NOMO-1 treated with DMSO at 0.1 percent for 48 hours (cell line): ENCODE measurements around the gene SLC22A24.
"Not testable (repeated sequence)": the region's sequence is repeated elsewhere in the genome, so short reads cannot be mapped to it uniquely, and the experiment has no call there.

Source experiments
- DNase-seq: peaks from one replicate; lab custom pipeline; 2025; ENCODE audit not compliant: unreplicated experiment; lab: John Stamatoyannopoulos, UW

The SLC22A24 gene, protein sequence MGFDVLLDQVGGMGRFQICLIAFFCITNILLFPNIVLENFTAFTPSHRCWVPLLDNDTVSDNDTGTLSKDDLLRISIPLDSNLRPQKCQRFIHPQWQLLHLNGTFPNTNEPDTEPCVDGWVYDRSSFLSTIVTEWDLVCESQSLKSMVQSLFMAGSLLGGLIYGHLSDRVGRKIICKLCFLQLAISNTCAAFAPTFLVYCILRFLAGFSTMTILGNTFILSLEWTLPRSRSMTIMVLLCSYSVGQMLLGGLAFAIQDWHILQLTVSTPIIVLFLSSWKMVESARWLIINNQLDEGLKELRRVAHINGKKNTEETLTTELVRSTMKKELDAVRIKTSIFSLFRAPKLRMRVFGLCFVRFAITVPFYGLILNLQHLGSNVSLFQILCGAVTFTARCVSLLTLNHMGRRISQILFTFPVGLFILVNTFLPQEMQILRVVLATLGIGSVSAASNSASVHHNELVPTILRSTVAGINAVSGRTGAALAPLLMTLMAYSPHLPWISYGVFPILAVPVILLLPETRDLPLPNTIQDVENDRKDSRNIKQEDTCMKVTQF

DNA sequence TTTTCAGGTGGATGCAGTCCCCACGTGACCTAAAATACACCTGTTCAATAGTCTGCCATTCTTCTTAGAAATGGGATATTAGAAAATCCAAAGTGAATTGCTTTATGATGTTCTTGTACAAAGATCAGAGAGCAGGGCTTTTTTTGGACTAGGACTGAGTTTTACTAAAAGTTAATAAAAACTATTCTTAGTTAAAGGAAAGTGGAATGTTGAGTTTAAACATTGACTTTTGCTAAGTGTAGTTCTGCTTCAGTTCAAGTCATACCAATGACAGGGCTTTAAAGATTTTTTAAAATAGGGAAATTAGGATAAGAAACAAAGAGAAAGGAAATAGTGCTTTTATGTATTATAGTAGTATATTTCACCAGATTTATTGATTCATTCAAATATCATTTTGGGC, at the start of gene SLC22A24:
Gene SLC22A24, minus strand, starts transcription at position 101 of the 400 bp plus-strand sequence. CDS start 442 bp downstream, outside the sequence.
- DNase-seq = no peak

GRCh38 chr11:63180536-63180935, 36.5 kb upstream of the SLC22A24 start:
- no peak for DNase-seq

DNA sequence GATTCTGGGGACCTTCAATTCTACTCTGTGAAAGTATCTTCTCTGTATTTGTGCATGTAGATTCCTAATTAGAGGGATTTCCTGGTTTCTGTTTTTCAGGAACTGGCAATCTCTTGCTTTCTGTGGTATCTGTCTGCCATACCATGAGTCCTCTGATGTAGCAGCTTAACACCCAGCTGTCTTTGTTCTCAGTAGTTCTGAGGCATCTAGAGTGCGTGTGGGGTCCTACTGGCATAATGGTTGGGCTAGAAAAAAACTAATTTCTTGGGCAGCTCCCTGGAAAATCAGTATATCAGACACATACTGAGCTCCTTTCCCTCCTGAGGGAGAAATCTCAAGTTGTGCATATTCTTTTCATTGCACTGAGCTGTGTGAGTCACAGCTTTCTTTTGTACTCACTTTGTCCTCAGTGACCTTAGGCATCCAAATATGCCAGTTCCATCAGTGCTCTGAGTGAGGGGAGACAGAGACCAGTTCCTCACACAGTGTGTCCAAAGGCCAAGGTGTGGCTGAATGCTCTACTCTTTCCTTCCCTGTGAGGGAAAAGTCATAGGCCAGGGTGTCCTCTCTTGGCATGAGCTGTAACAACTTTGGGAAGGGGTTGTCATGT, 35.5 kb upstream of the SLC22A24 start:
- DNase-seq = no peak

DNA sequence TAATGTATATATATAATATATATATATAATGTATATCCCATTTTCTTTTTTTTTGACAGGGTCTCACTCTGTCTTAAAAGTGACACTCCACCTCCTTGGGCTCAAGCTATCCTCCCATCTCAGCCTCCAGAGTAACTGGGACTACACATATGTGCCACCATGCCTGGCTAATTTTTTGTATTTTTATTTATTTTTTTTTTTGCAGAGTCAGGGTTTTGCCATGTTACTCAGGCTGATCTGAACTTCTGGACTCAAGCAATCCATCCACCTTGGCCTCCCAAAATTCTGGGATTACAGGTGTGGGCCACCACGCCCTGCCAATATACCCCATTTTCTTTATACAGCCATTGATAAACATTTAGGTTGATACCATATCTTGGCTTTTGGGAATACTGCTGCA, 33.9 kb upstream of the SLC22A24 start:
- no peak for DNase-seq

DNA sequence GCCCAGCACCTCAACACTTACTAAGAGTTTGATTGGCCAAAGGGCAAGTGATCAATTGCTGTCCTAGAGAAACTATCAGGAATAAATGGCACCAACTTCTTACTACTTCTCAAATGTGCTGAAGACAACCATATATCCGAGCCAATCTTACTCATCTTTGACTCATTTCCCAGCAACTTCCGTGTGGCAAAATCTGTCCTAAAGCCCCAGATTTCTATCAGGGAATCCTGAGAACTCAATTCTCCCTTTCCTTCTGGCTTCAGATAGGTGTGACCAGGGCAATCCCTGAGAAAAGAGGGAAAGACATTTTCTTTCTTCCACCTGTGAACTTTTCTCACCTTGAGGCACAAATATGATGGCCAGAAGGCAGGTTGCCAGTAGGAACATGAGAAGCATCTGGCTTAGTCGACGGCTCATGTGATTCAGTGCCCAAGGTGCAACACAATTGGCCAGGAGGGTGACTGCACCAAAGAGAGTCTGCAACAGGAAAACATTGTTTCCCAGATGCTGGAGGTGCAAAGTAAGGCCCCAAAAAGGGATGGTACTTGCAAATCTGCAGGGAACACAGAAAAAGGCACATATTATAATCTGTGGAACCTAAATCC, 21.8 kb upstream of the SLC22A24 start:
- DNase-seq = no peak

DNA sequence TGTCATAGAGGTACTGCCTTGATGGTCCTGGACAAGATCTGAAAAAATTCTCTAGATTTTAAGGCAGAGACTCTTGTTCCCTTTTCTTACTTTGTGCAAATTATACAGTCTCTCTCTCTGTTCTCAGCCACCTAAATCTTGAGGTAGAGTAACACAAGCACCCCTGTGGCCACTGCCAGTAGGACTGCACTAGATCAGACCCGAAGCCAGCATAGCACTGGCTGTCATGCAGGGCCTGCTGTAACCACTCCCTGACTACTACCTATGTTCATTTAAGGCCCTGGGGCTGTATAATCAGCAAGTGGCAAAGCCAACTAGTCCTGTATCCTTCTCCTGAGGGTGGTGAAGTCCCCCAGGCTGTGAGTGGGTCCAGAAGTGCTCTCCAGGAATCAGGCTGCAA, 11.8 kb upstream of the SLC22A24 start:
- DNase-seq = no peak

DNA sequence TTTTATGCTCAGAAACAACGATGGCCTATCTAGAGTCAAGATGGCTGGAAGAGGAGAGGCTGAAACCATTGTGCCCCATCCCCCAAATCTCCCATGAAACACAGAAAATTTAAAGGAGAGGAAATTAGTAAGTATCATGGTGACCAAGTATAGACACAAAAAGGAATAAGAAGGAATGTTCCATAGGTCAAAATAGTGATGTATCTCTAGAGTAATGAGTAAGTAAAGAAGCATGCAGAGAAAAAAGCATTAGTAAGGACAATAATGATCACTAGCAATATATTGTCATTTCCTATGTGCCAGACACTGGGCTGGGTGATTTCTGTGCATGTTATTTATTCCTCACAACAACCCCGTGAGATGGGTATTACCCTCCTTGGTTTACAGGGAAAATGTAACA, 2.6 kb upstream of the SLC22A24 start:
- DNase-seq = no peak

- no peak for DNase-seq
Measured at GRCh38 chr11:63142459-63142858, 1.6 kb downstream of the SLC22A24 start.

DNA sequence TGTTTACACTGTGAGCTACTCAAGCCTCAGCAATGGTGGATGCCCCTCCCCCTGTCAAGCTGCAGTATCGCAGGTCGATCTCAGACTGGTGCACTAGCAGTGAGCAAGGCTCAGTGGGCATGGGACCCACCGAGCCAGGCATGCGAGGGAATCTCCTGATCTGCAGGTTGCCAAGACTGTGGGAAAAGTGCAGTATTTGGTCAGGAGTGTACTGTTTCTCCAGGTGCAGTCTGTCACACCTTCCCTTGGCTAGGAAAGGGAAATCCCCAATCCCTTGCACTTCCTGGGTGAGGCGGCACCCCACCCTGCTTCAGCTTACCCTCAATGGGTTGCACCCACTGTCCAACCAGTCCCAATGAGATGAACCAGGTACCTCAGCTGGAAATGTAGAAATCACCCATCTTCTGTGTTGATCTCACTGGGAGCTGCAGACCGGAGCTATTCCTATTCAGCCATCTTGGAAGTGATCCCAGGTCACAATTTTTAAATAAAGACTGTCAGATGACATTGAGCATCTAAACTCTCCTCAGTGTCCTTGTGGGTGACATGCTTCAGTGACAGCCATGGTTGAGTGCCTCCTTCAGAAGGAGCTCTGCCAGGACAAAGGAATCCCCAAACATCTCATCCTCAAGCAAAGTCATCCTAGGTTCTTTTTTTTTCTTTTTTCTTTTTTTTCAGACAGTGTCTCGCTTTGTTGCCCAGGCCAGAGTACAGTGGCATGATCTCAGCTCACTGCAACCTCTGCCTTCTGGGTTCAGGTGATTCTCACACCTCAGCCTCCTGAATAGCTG, 10.8 kb downstream of the SLC22A24 start:
- no peak for DNase-seq

DNA sequence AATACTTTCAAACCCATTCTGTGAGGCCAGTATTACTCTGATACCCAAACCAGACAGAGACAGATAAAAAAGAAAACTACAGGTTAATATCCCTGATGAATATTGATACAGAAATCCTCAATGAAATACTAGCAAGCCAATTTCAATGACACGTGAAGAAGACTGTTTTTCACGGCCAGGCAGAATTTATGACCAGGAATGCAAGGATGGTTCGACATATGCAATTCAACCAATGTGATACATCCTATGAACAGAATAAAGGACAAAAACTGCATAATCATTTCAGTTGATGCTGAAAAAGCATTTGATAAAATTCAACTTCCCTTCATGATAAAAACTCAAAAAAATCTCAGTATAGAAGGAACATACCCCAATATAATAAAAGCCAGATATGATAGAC, 44.5 kb downstream of the SLC22A24 start:
- no peak for DNase-seq

- DNase-seq = no peak
Measured at GRCh38 chr11:63080682-63081081, 63.3 kb downstream of the SLC22A24 start.

DNA sequence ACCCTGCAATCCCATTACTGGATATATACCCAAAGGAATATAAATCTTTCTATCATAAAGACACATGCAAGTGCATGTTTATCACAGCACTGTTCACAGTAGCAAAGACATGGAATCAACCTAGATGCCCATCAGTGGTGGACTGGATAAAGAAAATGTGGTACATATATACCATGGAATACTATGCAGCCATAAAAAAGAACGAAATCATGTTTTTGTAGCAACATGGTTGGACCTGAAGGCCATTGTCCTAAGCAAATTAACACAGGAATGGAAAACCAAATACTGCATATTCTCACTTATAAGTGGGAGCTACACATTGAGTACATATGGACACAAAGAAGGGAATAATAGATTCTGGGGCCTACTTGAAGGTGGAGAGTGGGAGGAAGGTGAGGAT, 97.8 kb downstream of the SLC22A24 start:
- not testable (repeated sequence) for DNase-seq

- DNase-seq = no peak
Measured at GRCh38 chr11:63042596-63042995, 101.4 kb downstream of the SLC22A24 start.

- DNase-seq = no peak
Measured at GRCh38 chr11:63032457-63032856, 111.6 kb downstream of the SLC22A24 start.
